Activated CD8-positive, alpha-beta T cell treated with anti-CD3 and anti-CD28 coated beads for 36 hours (primary cell): ENCODE measurements around the gene SHLD1. TPM values are rescaled to one million over a fixed set of nuclear protein-coding genes. Genes with fewer than 3 reads are reported as not detected.
"Not testable (repeated sequence)": the region's sequence is repeated elsewhere in the genome, so short reads cannot be mapped to it uniquely, and the experiment has no call there.

ENCODE experiments used
- ATAC-seq: fragments of 200-7000 bp; cut with Tn5 transposase; one replicate; pipeline ENCODE4 v1.10.0; 2021; ENCODE audit warnings: mild to moderate bottlenecking, moderate library complexity
- CTCF ChIA-PET: fragments of 350-600 bp; sonication (Branson Sonifier 250); formaldehyde crosslinking; loops from one replicate; lab custom pipeline; 2021; ENCODE audit warnings: antibody characterized with exemption; lab: Charles Lee
- POLR2A ChIA-PET: fragments of 350-600 bp; sonication (Branson Sonifier 250); formaldehyde crosslinking; loops from one replicate; lab custom pipeline; 2021; ENCODE audit warnings: antibody characterized with exemption; lab: Charles Lee
- DNase-seq: peaks from one replicate; pipeline ENCODE4 v3.0.0-alpha.2; 2020
- H3K27ac Mint-ChIP-seq: one replicate; pipeline ENCODE4 v1.8.0; 2021; ENCODE audit warnings: mild to moderate bottlenecking, mixed read lengths
- H3K27me3 Mint-ChIP-seq: one replicate; pipeline ENCODE4 v1.8.0; 2021; ENCODE audit warnings: mixed read lengths
- H3K36me3 Mint-ChIP-seq: one replicate; pipeline ENCODE4 v1.8.0; 2021; ENCODE audit warnings: low read depth, mixed read lengths
- H3K4me1 Mint-ChIP-seq: one replicate; pipeline ENCODE4 v1.8.0; 2021; ENCODE audit warnings: low read depth, mixed read lengths
- H3K4me3 Mint-ChIP-seq: one replicate; pipeline ENCODE4 v1.8.0; 2021; ENCODE audit warnings: mild to moderate bottlenecking, moderate library complexity, mixed read lengths
- H3K9me3 Mint-ChIP-seq: one replicate; pipeline ENCODE4 v1.8.0; 2021; ENCODE audit warnings: mixed read lengths
- CTCF ChIP-seq: fragments of 200-600 bp; IDR thresholded peaks from one replicate; pipeline ENCODE4 v1.8.0; 2022; ENCODE audit warnings: antibody characterized with exemption, mild to moderate bottlenecking
- intact Hi-C: fragments of 100-400 bp; cut with micrococcal nuclease; formaldehyde crosslinking; loops from one replicate; pipeline ENCODE4 v1.10.0; 2022
- total RNA-seq, 2 experiments: library from RNA; stranded (reverse); gene quantifications; one replicate each; pipeline ENCODE4 v1.2.3, GENCODE V29; 2021

Gene SHLD1
- total RNA-seq, 2 experiments from 2014 or later: 6.5 to 6.9 TPM

- ChIA-PET POLR2A (no interaction called here), CTCF (no interaction called here)
- H3K9me3 Mint-ChIP-seq: no peaks in the 10 kb centered on the region
- intact Hi-C loops: no loop called here
- DNase-seq: no peak
- peaks cover 13% of the 10 kb centered on the region for H3K4me1 Mint-ChIP-seq
- H3K27ac Mint-ChIP-seq: no peak overlapping the region
- no peaks in the 10 kb centered on the region for H3K27me3 Mint-ChIP-seq
- H3K4me3 Mint-ChIP-seq: no peak overlapping the region
- no peak for TF ChIP-seq CTCF
- no peak for ATAC-seq
- no peaks in the 10 kb centered on the region for H3K36me3 Mint-ChIP-seq
Measured at GRCh38 chr20:5742041-5742440, 8.2 kb upstream of the SHLD1 start.

- POLR2A ChIA-PET: interaction anchor here (0.6 to 0.7 kb wide), 2 partner anchors 18 to 22 kb away, joined by 3 read pairs; no protein-coding TSS in a partner anchor
Measured at GRCh38 chr20:5745416-5746030, 4.7 kb upstream of the SHLD1 start.

GRCh38 chr20:5746064-5746463 is 4.1 kb upstream of the SHLD1 start:
- Mint-ChIP-seq H3K36me3 (peaks cover 3% of the 10 kb centered on the region), H3K9me3 (peaks cover 2% of the 10 kb centered on the region), H3K27ac (no peak overlapping the region), H3K27me3 (no peaks in the 10 kb centered on the region), H3K4me3 (no peak overlapping the region), H3K4me1 (peaks cover 5% of the 10 kb centered on the region)
- CTCF ChIA-PET: no interaction called here
- DNase-seq (no peak), ATAC-seq (no peak)
- POLR2A ChIA-PET: interaction anchor here (0.7 kb wide), 1 partner anchor 17 kb away, joined by 3 read pairs; no protein-coding TSS in a partner anchor
- TF ChIP-seq CTCF: no peak
- intact Hi-C loops: no loop called here

More at GRCh38 chr20:5745416-5746030, 4.7 kb upstream of the SHLD1 start:
- no peak for ATAC-seq
- intact Hi-C loops: no loop called here
- peaks cover 3% of the 10 kb centered on the region for H3K4me1 Mint-ChIP-seq
- H3K27ac Mint-ChIP-seq: no peak overlapping the region
- H3K9me3 Mint-ChIP-seq: peaks cover 2% of the 10 kb centered on the region
- CTCF ChIA-PET: interaction anchor here (1.1 kb wide), 2 partner anchors 11 to 42 kb away, joined by 3 read pairs; no protein-coding TSS in a partner anchor
- H3K36me3 Mint-ChIP-seq: peaks cover 3% of the 10 kb centered on the region
- H3K27me3 Mint-ChIP-seq: no peaks in the 10 kb centered on the region
- H3K4me3 Mint-ChIP-seq: no peak overlapping the region
- DNase-seq: no peak
- no peak for TF ChIP-seq CTCF

GRCh38 chr20:5748246-5748645 is 2.0 kb upstream of the SHLD1 start:
- H3K27me3 Mint-ChIP-seq: no peaks in the 10 kb centered on the region
- ATAC-seq (no peak), DNase-seq (no peak)
- intact Hi-C loops: no loop called here
- H3K27ac Mint-ChIP-seq: no peak overlapping the region
- ChIA-PET POLR2A (interaction anchor here (0.7 kb wide), 1 partner anchor 11 kb away, joined by 3 read pairs; no protein-coding TSS in a partner anchor), CTCF (no interaction called here)
- peaks cover 12% of the 10 kb centered on the region for H3K4me1 Mint-ChIP-seq
- H3K36me3 Mint-ChIP-seq: peaks cover 3% of the 10 kb centered on the region
- H3K9me3 Mint-ChIP-seq: peaks cover 2% of the 10 kb centered on the region
- H3K4me3 Mint-ChIP-seq: no peak overlapping the region
- no peak for TF ChIP-seq CTCF

GRCh38 chr20:5749512-5749951 is 669 bp upstream of the SHLD1 start:
- CTCF ChIA-PET, ATAC-seq, H3K36me3 Mint-ChIP-seq, H3K27me3 Mint-ChIP-seq, intact Hi-C loops, DNase-seq, H3K9me3 Mint-ChIP-seq: not testable (repeated sequence)
- Mint-ChIP-seq H3K27ac (peak overlapping the region; percentile 94), H3K4me3 (peak overlapping the region; percentile 84), H3K4me1 (peaks cover 12% of the 10 kb centered on the region)
- POLR2A ChIA-PET: interaction anchor here (0.9 to 1.2 kb wide), 2 partner anchors 18 to 38 kb away, joined by 3 to 4 read pairs; no protein-coding TSS in a partner anchor
